WTC11 (cell line): ENCODE data around the gene MALSU1.

ENCODE experiments used
- ATF2 ChIP-seq: sonication (generic); formaldehyde crosslinking; IDR thresholded peaks from 2 replicates; pipeline ENCODE4 v1.8.1; 2022; ENCODE audit warnings: low read depth, missing genetic modification reagents, borderline replicate concordance
- ZNF121 ChIP-seq: sonication (generic); formaldehyde crosslinking; IDR thresholded peaks from 2 replicates; pipeline ENCODE4 v1.8.0; 2023; ENCODE audit warnings: missing genetic modification reagents

DNA sequence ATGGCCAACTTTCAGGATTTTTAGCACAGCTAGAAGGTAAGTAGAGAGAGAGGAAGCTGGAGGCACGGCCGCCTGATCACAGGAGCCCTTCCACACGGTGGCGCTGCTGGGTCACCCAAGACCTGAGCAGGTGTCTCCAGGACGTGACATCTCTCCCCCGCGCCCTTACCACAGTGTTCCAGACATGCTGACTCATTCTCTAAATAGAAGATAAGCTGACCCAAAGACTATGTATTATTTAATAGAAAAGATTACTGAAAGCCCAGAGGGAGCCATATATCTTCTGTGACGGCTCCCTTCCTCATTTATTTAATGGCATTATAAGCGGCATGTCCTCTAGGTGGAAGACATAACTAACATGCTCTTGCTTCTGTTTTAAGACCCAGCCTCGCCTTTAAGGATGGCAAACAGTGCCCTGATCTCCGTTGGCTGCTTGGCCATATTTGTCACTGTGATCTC, 26.0 kb upstream of the MALSU1 start:
- TF ChIP-seq ZNF121 (no peak), ATF2 (CRISPR knock-in tag) (no peak)
